IPS DF 19.7 (cell line): ENCODE results near the gene HNRNPA2B1.
A peak's percentile ranks its signal among the peaks of the same experiment; 100 is the strongest.

Source experiments
- DNase-seq: peaks from one replicate; pipeline ENCODE4 v3.0.0-alpha.2; 2013; ENCODE audit warnings: low read depth, low spot score

Gene HNRNPA2B1

DNA sequence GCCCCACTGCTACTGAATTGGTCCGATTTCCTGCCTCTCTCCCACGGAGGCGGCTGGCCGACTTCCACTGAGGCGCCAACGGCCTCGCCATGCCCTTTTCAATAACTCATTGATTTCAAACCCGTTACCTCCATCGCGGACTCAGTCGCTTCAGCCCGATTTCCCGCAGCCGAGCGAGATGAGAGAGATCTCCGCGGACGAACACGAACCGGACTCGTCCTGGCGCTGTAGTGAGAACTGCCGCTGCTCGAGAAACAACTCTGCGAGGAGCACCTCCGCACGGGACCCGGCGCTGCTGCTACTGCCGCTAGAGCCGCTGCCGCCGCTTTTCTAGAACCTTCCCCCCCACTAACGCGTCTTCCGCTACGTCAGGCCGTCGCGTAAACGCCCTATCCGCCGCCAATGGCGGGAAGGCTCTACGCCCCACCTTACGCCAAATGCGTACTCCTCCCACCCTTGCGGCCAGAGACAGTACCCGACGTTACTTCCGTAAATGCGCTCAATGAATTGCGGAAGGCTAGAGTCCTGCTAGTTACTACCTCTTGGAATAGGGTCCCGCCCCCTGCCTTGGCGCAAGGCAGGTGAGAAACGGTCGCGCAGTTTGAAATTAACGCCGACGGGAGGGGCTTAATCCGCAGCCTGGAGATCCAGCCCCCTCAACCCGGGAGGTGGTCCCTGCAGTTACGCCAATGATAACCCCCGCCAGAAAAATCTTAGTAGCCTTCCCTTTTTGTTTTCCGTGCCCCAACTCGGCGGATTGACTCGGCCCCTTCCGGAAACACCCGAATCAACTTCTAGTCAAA is at the start of gene HNRNPA2B1:
Gene HNRNPA2B1, minus strand, starts transcription at position 303 of the 803 bp plus-strand sequence. Its CDS starts 169 bp downstream, at position 134.
- DNase-seq, result peak; percentile 89

DNA sequence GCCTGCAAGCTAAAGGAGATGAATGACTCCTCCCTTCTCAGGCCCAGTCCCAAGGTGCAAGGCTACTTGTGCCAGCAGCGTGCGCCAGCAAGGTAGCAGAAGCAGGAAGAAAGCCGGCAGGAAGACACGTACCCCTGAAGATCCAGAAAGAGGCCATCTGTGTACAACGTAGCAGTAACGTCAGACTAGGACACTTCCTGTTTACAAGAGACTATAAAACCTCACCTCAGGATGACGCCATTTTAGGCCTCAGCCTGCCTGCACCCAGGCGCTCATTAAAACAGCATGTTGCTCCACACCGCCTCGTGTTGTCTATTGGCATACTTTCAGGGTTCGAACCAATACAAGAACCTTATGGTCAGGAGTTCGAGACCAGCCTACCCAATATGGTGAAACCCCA is 49.7 kb upstream of the HNRNPA2B1 start:
- no peak for DNase-seq

DNA sequence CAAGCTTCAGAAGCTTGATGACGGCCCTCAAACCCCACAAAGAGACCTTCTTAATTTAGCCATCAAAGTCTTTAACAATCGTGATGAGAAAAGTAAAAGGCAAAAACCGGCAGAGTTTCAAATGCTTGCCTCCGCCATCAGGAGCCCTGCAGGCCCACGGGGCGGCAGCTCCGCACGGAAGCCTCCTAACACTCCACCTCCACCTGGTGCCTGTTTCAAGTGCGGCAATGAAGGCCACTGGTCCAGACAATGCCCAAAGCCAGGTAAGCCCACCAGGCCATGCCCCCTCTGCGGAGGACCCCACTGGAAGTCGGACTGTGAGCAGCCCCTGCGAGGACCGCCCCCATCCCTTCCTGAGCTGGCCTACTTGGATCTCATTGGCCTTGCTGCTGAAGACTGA is 44.6 kb upstream of the HNRNPA2B1 start:
- DNase-seq, result no peak

DNA sequence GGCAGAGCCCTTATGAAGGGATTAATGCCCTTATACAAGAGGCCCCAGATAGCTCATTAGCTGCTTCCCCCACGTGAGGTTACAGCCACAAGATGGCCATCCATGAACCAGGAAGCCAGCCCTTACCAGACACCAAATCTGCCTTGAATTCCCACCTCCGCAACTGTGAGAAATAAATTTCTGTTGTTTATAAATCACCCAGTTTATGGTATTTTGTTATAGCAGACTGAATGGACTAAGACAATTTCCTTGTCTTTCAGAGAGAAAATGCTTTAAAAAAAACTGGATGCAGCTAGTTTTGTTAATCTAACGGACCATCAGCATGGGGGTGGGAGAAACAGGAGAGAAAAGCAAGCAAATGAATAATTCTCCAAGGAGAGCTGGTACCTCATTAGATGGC is 37.5 kb upstream of the HNRNPA2B1 start:
- no peak for DNase-seq

DNA sequence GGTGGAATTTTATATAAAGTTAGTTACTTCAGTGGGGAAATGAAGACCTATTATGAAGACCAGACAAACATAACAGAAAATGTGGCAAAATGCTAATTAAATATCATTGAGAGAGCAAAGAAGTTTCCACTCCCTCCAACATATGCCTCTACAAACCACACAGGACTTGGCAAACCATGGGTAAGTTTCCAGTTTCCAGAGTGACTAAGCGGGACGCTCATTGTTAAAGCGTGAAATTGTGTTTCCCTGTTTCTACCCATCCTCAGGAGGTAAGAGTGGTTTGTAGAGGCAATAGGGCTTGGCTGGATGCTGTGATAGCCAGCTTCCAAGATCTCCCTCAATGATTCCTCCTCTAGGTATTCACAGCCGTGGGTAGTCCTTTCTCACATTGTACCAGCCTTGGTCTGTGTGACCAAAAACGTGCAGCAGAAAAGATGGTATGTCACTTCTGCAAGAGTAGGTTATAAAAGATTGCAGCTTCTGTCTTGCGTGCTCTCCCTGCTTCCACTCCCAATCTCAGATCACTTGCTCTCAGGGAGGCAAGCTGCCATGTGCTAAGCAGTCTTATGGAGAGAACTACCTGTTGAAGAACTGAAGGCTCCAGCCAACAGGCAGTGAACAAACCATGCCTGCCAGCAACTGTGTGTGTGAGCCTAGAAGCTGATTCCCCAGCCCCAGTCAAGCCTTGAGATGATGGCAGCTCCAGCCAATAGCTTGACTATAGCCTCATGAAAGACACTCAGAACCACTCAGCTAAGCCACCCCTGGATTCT is 36.7 kb upstream of the HNRNPA2B1 start:
- no peak for DNase-seq

DNA sequence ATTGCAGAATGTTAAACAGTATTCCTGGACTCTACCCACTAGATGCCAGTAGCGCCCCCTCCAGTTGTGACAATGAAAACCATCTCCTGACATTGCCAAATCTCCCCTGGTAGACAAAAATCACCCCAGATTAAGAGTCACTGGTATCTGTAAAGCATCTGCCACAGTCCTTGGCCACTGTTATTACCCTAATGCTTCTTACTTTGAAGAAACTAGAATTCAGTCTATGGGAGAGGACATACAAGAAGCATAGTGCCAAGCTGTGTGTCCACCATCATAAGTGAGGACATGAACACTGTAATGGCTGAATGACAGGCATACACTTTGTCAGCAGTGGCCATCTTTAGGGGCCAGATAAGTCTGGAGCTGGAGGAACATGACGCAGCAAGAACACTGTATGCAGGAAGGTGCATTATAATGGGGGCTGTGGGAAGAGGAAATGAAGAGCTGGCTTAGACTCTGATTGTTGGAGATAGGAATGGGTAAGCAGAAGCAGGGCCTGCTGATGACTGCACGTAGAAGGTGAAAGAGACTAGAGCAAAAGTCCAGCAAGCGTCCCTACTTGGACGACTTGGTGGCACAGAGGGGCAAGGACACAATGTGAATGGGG is 33.5 kb upstream of the HNRNPA2B1 start:
- no peak for DNase-seq

DNA sequence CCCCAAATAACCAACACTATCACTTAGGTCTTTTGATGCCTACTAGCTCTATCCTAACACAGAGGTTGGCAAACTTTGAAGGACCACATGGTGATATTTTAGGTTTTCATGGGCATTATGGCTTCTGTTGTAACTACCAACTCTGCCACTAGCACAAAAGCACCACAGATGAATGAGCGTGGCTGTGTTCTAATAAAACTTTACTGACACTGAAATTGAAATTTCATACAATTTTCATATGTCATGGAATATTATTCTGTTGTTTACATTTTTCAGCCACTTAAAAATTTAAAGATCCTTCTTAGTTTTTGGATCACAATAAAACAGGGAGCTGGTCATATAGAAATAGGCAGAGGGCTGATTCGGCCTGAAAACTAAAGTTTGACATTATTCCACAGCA is 27.4 kb upstream of the HNRNPA2B1 start:
- no peak for DNase-seq

DNA sequence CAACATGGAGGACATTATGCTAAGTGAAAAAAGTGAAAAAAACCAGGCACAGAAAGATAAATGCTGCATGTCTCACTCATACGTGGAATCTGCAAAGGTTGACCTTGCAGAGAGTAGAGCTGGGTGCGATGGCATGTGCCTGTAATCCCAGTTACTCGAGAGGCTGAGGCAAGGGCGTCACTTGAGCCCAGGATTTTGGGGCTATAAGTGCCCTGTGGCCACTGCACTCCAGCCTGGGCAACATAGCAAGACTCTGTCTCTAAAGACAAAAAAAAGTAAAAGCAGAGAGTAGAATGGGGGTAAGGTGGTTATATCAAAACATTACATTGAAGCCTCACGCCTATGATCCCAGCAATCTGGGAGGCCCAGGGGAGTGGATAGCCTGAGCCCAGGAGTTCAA is 23.8 kb upstream of the HNRNPA2B1 start:
- DNase-seq, result no peak

DNA sequence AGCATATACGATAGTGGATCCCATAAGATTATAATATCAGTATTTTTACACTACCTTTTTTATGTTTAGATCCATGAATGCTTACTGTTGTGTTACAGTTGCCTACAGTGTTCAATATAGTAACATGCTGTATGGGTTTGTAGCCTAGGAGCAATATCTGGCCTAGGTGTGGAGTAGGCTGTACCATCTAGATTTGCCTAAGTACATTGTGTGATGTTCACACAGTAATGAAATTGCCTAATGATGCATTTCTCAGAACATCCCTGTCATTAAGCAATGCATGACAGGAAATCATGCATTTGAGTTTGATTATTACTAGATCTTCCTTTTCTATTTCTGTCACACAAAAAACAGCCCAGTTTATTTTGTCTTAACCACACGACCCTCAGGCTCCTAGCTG is 15.5 kb upstream of the HNRNPA2B1 start:
- DNase-seq, result no peak

DNA sequence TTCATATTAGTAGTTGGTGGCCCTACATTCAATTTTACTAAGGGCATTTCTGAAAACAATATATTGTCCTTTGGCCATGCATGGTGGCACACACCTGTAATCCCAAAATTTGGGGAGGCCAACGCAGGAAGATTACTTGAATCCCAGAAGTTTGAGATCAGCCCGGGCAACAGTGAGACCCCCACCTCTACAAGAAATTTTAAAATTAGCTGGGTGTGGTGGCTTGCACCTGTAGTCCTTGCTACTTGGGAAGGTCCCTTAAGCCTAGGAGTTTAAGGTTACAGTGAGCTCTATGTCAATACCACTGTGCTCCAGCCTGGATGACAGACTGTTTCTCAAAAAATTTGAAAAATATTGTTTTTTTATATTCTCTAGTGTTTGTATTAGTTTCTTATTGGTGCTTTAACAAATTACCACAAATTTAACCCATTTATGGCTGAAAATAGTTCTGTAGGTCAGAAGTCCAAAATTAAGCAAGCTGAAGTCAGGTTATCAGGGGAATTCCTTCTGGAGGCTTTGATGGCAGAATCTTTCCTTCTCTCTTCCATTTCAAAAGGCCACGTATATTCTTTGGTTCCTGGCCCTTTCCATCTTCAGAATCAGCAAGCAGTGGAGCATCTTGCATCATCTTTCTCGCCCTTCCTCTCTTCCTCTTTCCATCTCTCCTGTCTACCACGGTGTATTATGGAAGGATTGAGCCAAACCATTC is 13.4 kb upstream of the HNRNPA2B1 start:
- DNase-seq, result no peak

DNA sequence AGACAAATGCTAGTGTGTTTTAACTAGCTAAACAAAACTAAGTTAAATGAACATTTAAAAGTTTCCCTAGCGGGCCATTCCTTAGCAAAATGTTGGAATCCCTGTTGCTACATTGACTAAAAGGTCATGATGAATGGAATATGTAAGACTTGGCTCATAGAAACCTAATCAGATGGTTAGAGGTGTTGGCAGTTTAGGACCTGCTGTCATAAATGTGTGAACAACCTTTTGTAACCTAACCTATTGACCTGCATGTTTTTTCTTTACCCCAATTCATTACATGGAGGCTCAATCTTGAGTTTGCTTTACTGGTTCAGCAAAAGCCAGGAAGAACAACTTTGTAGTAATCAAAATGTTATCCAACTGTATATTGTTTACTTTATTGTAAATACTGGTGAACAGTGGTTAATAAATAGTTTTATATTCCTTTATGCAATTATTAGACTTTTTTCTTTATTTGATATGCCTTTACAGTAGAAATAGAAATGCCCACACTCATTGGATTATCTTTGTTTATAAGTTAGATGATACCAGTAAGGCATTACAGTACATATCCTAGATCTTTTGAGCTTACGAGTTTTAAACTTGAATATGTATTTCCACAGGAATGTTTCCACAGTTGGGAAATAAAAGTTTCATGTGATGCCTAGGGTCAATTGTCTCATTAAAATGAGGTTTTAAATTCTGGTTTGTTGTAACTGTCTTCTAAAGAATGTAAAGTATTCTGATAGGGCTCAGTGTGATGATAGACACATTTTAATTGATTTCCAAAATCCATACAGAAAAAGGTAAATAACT is 12.6 kb upstream of the HNRNPA2B1 start:
- no peak for DNase-seq

DNA sequence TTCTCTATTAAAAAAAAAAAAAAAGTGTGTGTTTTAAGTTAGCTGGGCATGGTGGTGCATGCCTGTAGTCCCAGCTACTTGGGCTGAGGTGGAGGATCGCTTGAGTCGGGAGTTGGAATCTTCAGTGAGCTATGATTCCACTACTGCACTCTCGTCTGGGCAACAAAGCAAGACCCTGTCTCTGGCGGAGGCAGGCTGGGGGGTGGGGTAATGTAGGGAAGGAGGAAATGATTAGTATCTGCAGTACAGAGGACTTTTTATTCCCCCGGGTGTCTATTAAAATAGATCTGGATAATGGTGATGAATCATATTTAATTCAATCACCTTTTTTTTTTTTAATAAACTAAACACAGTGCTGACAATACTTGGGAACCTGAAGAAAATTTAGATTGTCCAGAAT is 7.5 kb upstream of the HNRNPA2B1 start:
- DNase-seq, result no peak

DNA sequence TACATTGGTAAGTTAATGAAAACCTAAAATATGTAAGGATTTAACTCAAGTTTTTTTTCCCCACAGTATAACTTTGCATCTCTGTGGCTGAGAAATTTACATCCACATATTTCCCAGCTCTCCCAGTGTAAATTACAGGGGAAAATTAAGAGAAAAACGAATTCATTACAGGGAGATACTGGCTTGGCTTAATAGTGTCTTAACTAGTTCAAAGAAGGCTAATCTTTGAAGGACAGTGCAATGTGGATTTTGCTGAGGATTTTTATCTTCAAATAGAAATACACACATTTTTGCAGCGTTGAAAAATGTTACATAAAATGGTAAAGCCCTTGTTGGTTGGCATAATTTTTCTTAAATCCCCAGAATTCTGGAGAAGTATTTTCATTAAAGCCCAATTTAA is 2.5 kb upstream of the HNRNPA2B1 start:
- no peak for DNase-seq

DNA sequence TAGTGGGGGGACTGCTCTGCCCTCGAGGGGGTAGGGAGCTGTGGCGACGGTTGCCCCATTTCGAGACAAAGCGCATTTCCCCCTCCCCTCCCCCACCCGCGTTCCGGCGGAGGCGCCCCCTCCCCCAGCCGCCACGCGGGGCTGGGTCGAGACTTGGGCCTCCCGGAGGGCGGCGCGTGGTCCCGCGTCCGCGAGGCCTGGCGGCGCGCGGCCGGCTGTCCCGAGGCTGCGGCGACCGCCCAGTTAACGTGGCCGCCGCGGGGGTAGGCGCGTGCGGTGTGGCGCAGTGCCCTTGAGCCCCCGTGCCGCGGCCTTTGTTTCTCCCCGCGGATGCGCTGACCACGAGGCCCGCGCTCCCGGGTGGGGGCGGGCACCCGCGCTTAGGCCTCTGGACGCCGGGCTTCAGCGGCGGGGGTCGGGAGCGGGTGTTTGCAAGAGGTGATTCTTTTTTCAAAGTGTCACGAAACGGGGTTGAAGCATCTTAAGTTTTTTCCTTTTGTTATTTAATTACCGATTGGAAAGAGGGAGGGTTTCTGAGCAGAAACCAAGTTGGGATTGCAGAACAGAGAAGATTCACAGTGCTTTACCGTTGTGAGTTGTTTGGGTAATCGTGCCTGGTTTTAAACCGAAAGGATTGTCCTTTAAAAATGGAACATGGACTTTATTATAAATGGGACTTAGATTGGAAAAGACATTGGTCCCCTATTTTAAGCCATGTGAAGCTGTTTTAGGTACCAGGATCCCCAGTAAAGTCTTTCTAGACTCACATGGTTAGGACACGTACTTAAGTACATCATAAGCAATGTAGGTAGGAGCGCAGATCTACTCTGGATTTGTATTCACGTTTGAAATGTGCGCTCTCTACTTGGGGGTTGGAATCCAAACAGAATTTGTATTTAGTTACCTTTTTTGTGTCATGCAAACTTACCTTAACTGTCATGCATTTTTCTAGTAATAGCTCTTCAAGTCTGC is 1.8 kb upstream of the HNRNPA2B1 start:
- DNase-seq, result no peak

DNA sequence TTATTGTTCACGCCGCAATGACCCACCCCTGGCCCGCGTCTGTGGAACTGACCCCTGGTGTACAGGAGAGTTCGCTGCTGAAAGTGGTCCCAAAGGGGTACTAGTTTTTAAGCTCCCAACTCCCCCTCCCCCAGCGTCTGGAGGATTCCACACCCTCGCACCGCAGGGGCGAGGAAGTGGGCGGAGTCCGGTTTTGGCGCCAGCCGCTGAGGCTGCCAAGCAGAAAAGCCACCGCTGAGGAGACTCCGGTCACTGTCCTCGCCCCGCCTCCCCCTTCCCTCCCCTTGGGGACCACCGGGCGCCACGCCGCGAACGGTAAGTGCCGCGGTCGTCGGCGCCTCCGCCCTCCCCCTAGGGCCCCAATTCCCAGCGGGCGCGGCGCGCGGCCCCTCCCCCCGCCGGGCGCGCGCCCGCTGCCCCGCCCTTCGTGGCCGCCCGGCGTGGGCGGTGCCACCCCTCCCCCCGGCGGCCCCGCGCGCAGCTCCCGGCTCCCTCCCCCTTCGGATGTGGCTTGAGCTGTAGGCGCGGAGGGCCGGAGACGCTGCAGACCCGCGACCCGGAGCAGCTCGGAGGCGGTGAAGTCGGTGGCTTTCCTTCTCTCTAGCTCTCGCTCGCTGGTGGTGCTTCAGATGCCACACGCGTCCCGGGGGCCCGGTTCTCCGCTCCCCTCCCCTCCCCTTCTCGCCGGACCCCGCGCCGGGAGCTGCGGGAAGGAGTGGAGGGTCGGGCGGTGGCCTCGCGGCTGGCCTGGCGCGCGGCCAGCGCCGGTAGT is 887 bp upstream of the HNRNPA2B1 start, which contains the start of gene CBX3:
Gene CBX3, plus strand, starts transcription at position 499 of the 772 bp plus-strand sequence. CDS start 1,254 bp downstream, outside the sequence.
- DNase-seq, result peak; percentile 80

DNA sequence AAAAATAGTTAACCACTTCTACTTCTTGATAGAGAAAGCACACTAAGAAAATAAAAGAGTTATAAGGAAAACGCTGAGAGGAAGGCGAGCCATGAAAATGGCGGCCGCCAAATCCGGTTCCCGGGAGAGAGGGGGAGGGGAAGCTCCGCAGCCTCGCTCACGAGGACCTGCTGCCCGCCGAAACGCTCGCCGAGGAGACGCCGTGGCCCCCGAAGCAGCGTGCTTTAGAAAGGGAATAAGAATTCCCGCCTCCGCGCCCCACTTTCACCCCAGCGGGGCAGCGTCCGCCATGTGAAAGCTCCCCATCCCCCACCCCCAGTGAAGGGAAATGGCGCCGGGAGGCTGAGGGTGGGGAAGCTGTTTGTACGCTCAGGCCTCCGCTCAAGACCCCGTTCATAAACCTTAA is 505 bp downstream of the HNRNPA2B1 start:
- DNase-seq, result no peak

DNA sequence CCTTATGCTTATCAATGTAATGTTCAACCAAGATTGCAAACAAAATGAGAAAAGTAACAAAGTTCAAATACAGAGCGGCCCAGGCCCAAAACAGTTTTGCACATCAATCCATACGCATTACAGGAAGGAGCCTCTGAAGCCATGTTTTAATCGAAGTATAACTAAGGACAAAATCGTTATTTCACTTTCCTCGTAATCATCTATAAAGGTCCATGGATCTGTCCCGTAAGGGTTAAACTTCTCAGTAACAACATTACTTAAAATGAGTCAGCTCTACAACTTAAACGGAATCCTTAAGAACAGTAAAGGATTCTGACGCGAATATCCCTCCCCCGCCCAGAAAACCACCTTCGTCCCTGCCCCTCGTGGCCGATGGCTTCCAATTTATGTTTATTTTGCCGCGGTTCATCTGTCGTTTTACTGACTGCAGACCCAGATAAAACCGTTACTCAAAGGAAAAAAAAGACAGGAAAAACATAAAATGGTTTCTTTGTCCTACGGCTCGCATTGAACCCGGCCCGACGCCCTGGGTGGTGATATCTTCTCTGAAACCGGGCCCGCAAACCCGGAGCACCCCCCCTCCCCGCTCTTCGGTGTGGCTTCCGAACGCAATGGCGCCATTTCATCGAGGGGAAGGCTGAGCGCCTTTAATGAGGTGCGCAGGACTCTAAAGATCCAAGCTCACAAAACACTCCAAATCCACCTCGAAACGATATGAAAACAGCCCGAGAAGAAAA is 1.1 kb downstream of the HNRNPA2B1 start:
- no peak for DNase-seq

DNA sequence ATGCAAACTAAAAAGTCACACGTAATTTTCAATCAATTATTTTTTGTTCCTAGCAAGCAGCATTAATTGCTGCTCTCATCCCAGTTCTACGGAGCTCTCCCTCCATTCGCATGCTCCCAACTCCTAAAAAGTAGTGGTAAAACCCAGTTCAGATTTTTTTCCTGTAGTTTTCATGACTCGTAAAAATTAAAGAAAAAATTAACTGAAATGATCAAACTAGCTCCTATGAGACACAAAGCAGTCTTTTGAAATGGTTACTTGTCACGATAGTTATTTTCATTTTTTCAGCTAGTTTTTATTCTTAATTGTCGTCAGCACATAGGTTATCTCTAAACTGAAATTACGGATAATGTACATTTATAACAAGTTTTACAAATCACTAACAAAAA is 1.8 kb downstream of the HNRNPA2B1 start:
- no peak for DNase-seq
